H9 (cell line): Measurements from ENCODE around the gene SNRPA1. TPM values are rescaled to one million over a fixed set of nuclear protein-coding genes. Genes with fewer than 3 reads are reported as not detected.
A peak's percentile ranks its signal among the peaks of the same experiment; 100 is the strongest.

ENCODE experiments used
- DNase-seq: peaks from one replicate; pipeline ENCODE4 v3.0.0-alpha.2; 2017
- H2AFZ ChIP-seq: one replicate; pipeline ENCODE4 v1.6.1; 2013; ENCODE audit warnings: mild to moderate bottlenecking, low read length, control low read depth, moderate library complexity
- H2AK5ac ChIP-seq: 2 replicates; pipeline ENCODE4 v1.6.1; 2013; ENCODE audit warnings: low read length, control low read depth, mixed read lengths; ENCODE audit not compliant: insufficient read length
- H2BK120ac ChIP-seq: one replicate; pipeline ENCODE4 v1.6.1; 2013; ENCODE audit warnings: low read depth, mild to moderate bottlenecking, low read length, control low read depth, inconsistent platforms; ENCODE audit not compliant: poor library complexity, severe bottlenecking
- H2BK12ac ChIP-seq: 2 replicates; pipeline ENCODE4 v1.6.1; 2013; ENCODE audit warnings: low read length, control low read depth, mixed read lengths, low read depth; ENCODE audit not compliant: insufficient read length
- H2BK15ac ChIP-seq: 2 replicates; pipeline ENCODE4 v1.6.1; 2013; ENCODE audit warnings: low read depth, low read length, control low read depth
- H2BK20ac ChIP-seq: one replicate; pipeline ENCODE4 v1.6.1; 2013; ENCODE audit warnings: low read depth, mild to moderate bottlenecking, low read length, control low read depth, inconsistent platforms; ENCODE audit not compliant: poor library complexity, severe bottlenecking
- H2BK5ac ChIP-seq: 2 replicates; pipeline ENCODE4 v1.6.1; 2013; ENCODE audit warnings: low read length, control low read depth, mixed read lengths; ENCODE audit not compliant: insufficient read length
- H3K14ac ChIP-seq: 2 replicates; pipeline ENCODE4 v1.6.1; 2013; ENCODE audit warnings: low read length, control low read depth; ENCODE audit not compliant: insufficient read depth
- H3K18ac ChIP-seq: 2 replicates; pipeline ENCODE4 v1.6.1; 2013; ENCODE audit warnings: low read depth, mild to moderate bottlenecking, mixed read lengths, low read length, control low read depth; ENCODE audit not compliant: insufficient read length
- H3K23ac ChIP-seq: 2 replicates; pipeline ENCODE4 v1.6.1; 2013; ENCODE audit warnings: low read length, control low read depth, mixed read lengths, low read depth; ENCODE audit not compliant: insufficient read length
- H3K23me2 ChIP-seq: 2 replicates; pipeline ENCODE4 v1.6.1; 2013; ENCODE audit warnings: low read depth, mild to moderate bottlenecking, mixed read lengths, low read length, control low read depth; ENCODE audit not compliant: insufficient read length, poor library complexity, severe bottlenecking
- H3K27ac ChIP-seq: 2 replicates; pipeline ENCODE4 v1.5.1; 2013; ENCODE audit warnings: low read length, control low read depth, mixed read lengths, low read depth; ENCODE audit not compliant: insufficient read length
- H3K27me3 ChIP-seq: 2 replicates; pipeline ENCODE4 v1.6.1; 2013; ENCODE audit warnings: low read length, control low read depth, inconsistent platforms; ENCODE audit not compliant: insufficient read depth
- H3K4ac ChIP-seq: 2 replicates; pipeline ENCODE4 v1.6.1; 2013; ENCODE audit warnings: low read depth, mild to moderate bottlenecking, control low read depth, inconsistent platforms, low read length, moderate library complexity
- H3K4me1 ChIP-seq: 2 replicates; pipeline ENCODE4 v1.6.1; 2013; ENCODE audit warnings: low read length, control low read depth, inconsistent platforms; ENCODE audit not compliant: insufficient read depth
- H3K4me2 ChIP-seq: 2 replicates; pipeline ENCODE4 v1.6.1; 2013; ENCODE audit warnings: low read length, control low read depth, mixed read lengths; ENCODE audit not compliant: insufficient read length, insufficient read depth
- H3K56ac ChIP-seq: 2 replicates; pipeline ENCODE4 v1.6.1; 2013; ENCODE audit warnings: low read depth, mild to moderate bottlenecking, mixed read lengths, low read length, control low read depth; ENCODE audit not compliant: insufficient read length
- H3K79me1 ChIP-seq: 2 replicates; pipeline ENCODE4 v1.6.1; 2013; ENCODE audit warnings: low read depth, mild to moderate bottlenecking, moderate library complexity, low read length, control low read depth, inconsistent platforms; ENCODE audit not compliant: insufficient read depth, poor library complexity, severe bottlenecking
- H3K79me2 ChIP-seq: 2 replicates; pipeline ENCODE4 v1.6.1; 2013; ENCODE audit warnings: low read length, control low read depth, inconsistent platforms; ENCODE audit not compliant: insufficient read depth
- H3K9ac ChIP-seq: 2 replicates; pipeline ENCODE4 v1.6.1; 2013; ENCODE audit warnings: low read length, control low read depth, mixed read lengths; ENCODE audit not compliant: insufficient read length; ENCODE audit errors: extremely low read depth
- H3K9me3 ChIP-seq: one replicate; pipeline ENCODE4 v1.6.1; 2013; ENCODE audit warnings: low read depth, low read length, inconsistent platforms; ENCODE audit not compliant: control insufficient read depth
- H3T11ph ChIP-seq: one replicate; pipeline ENCODE4 v1.6.1; 2013; ENCODE audit warnings: mild to moderate bottlenecking, low read length, control low read depth, inconsistent platforms
- H4K20me1 ChIP-seq: one replicate; pipeline ENCODE4 v1.6.1; 2013; ENCODE audit not compliant: control insufficient read depth, insufficient read length, insufficient read depth
- H4K5ac ChIP-seq: 2 replicates; pipeline ENCODE4 v1.6.1; 2013; ENCODE audit warnings: low read depth, mild to moderate bottlenecking, mixed read lengths, low read length, control low read depth; ENCODE audit not compliant: insufficient read length
- H4K8ac ChIP-seq: replicated peaks from 2 replicates; pipeline ENCODE4 v1.6.1; 2013; ENCODE audit warnings: low read length, control low read depth, mixed read lengths, low read depth; ENCODE audit not compliant: insufficient read length
- H4K91ac ChIP-seq: 2 replicates; pipeline ENCODE4 v1.6.1; 2013; ENCODE audit warnings: low read depth, mild to moderate bottlenecking, moderate library complexity, mixed read lengths, low read length, control low read depth; ENCODE audit not compliant: insufficient read length
- H3K27ac Mint-ChIP-seq, 3 experiments: 2 replicates in 2 of 3; 3 replicates in 1 of 3; pipeline ENCODE4 v1.8.0; 2020 to 2021; ENCODE audit warnings: mixed read lengths in 3 of 3, mild to moderate bottlenecking in 1 of 3, moderate library complexity in 1 of 3
- H3K27me3 Mint-ChIP-seq: 2 replicates; pipeline ENCODE4 v1.8.0; 2021; ENCODE audit warnings: low read depth, mild to moderate bottlenecking, moderate library complexity, mixed read lengths
- H3K36me3 Mint-ChIP-seq, 3 experiments: 2 replicates in 2 of 3; 3 replicates in 1 of 3; pipeline ENCODE4 v1.8.0; 2020 to 2021; ENCODE audit warnings: low read depth in 3 of 3, mixed read lengths in 3 of 3; ENCODE audit not compliant: insufficient read depth in 1 of 3
- H3K4me1 Mint-ChIP-seq, 2 experiments: 2 replicates each; pipeline ENCODE4 v1.8.0; 2020; ENCODE audit warnings: mixed read lengths in 2 of 2
- H3K4me3 Mint-ChIP-seq, 2 experiments: 2 replicates in 1 of 2; 3 replicates in 1 of 2; pipeline ENCODE4 v1.8.0; 2020 to 2021; ENCODE audit warnings: mild to moderate bottlenecking in 2 of 2, mixed read lengths in 2 of 2, moderate library complexity in 1 of 2
- H3K9me3 Mint-ChIP-seq, 2 experiments: 2 replicates in 1 of 2; 3 replicates in 1 of 2; pipeline ENCODE4 v1.8.0; 2020; ENCODE audit warnings: mild to moderate bottlenecking in 2 of 2, mixed read lengths in 2 of 2, moderate library complexity in 1 of 2
- WGBS: extraction: QIAGEN DNeasy Blood & Tissue Kit; methylation state at CpG from one replicate; pipeline ENCODE4 v1.1.7; 2013; ENCODE audit warnings: missing lambda C conversion rate, low lambda C conversion rate, mixed read lengths; ENCODE audit not compliant: insufficient read length; ENCODE audit errors: extremely low coverage; 5-methylcytosine and 5-hydroxymethylcytosine counted together
- total RNA-seq: library from RNA; stranded (reverse); gene quantifications from 2 replicates; pipeline ENCODE4 v1.2.1, GENCODE V29; 2021
- TF ChIP-seq, protein P1 (sequence below): fragments of 200-600 bp; sonication (generic); conservative IDR thresholded peaks from 3 replicates; pipeline ENCODE4 v1.8.0; 2021; ENCODE audit warnings: antibody characterized with exemption, mild to moderate bottlenecking

The SNRPA1 gene
- total RNA-seq, 1 experiment from 2014 or later = 145 TPM

GRCh38 chr15:101320501-101321052 lies 25.5 kb upstream of the SNRPA1 start:
- Mint-ChIP-seq H3K9me3 (no peaks in the 10 kb centered on the region), H3K36me3 (no peaks in the 10 kb centered on the region), H3K27me3 (peaks cover 32% of the 10 kb centered on the region), H3K4me3 (no peak overlapping the region), H3K27ac (no peak overlapping the region; a peak in 1 of 7 replicates), H3K4me1 (peaks cover 4 to 8% of the 10 kb centered on the region in 2 experiments)
- no peaks in the 10 kb centered on the region for H3K4me1 ChIP-seq
- no peak overlapping the region for H4K91ac ChIP-seq
- no peaks in the 10 kb centered on the region for H3K27me3 ChIP-seq
- H4K5ac ChIP-seq = no peak overlapping the region
- no CpG with 5 or more reads among the region's 21 CpGs for WGBS
- H3T11ph ChIP-seq = no peak overlapping the region
- H3K9ac ChIP-seq = no peak overlapping the region
- H2AFZ ChIP-seq = no peak overlapping the region
- TF ChIP-seq, protein P1, sequence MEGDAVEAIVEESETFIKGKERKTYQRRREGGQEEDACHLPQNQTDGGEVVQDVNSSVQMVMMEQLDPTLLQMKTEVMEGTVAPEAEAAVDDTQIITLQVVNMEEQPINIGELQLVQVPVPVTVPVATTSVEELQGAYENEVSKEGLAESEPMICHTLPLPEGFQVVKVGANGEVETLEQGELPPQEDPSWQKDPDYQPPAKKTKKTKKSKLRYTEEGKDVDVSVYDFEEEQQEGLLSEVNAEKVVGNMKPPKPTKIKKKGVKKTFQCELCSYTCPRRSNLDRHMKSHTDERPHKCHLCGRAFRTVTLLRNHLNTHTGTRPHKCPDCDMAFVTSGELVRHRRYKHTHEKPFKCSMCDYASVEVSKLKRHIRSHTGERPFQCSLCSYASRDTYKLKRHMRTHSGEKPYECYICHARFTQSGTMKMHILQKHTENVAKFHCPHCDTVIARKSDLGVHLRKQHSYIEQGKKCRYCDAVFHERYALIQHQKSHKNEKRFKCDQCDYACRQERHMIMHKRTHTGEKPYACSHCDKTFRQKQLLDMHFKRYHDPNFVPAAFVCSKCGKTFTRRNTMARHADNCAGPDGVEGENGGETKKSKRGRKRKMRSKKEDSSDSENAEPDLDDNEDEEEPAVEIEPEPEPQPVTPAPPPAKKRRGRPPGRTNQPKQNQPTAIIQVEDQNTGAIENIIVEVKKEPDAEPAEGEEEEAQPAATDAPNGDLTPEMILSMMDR = peak; percentile 79
- no peak overlapping the region for H3K18ac ChIP-seq
- H3K4ac ChIP-seq = no peak overlapping the region
- no peak overlapping the region for H2BK5ac ChIP-seq
- no peak overlapping the region for H3K4me2 ChIP-seq
- no peak overlapping the region for H3K23ac ChIP-seq
- no peaks in the 10 kb centered on the region for H4K20me1 ChIP-seq
- H2BK20ac ChIP-seq = no peak overlapping the region
- H3K27ac ChIP-seq = no peak overlapping the region
- H2AK5ac ChIP-seq = no peak overlapping the region
- no peaks in the 10 kb centered on the region for H3K79me1 ChIP-seq
- H3K79me2 ChIP-seq = no peaks in the 10 kb centered on the region
- H2BK120ac ChIP-seq = no peak overlapping the region
- no peak overlapping the region for H4K8ac ChIP-seq
- no peak overlapping the region for H3K56ac ChIP-seq
- H3K14ac ChIP-seq = no peak overlapping the region
- H2BK12ac ChIP-seq = no peak overlapping the region
- H2BK15ac ChIP-seq = no peak overlapping the region
- no peaks in the 10 kb centered on the region for H3K23me2 ChIP-seq
- no peaks in the 10 kb centered on the region for H3K9me3 ChIP-seq
- DNase-seq = peak; percentile 78
